Fibroblast of villous mesenchyme (primary cell): ENCODE data around the gene TINAGL1. TPM values are rescaled to one million over a fixed set of nuclear protein-coding genes. Genes with fewer than 3 reads are reported as not detected.
A peak's percentile ranks its signal among the peaks of the same experiment; 100 is the strongest.

Experiments used
- DNase-seq: peaks from one replicate; pipeline ENCODE4 v3.0.0-alpha.2; 2010; ENCODE audit warnings: low read depth
- H3K4me3 ChIP-seq: 2 replicates; pipeline ENCODE4 v1.5.1; 2011; ENCODE audit warnings: low read depth, mild to moderate bottlenecking, low read length
- CTCF ChIP-seq: IDR thresholded peaks from 2 replicates; pipeline ENCODE4 v1.5.1; 2012; ENCODE audit warnings: low read depth, mild to moderate bottlenecking, low read length; ENCODE audit not compliant: insufficient read depth
- total RNA-seq: library from RNA; depleted of rRNA; stranded (reverse); fragments of >200 nt; gene quantifications from 2 replicates; pipeline ENCODE4 v1.2.3, GENCODE V29; 2012

TINAGL1 gene
- total RNA-seq, 1 donor: 60.5 TPM

GRCh38 chr1:31552489-31552888 is 23.8 kb upstream of the TINAGL1 start:
- no peak for TF ChIP-seq CTCF
- H3K4me3 ChIP-seq: no peak overlapping the region
- DNase-seq: no peak

GRCh38 chr1:31556481-31557006 is 19.8 kb upstream of the TINAGL1 start:
- no peak overlapping the region for H3K4me3 ChIP-seq
- no peak for TF ChIP-seq CTCF
- no peak for DNase-seq

- no peak for TF ChIP-seq CTCF
Observed at GRCh38 chr1:31559715-31560114, 16.6 kb upstream of the TINAGL1 start.

DNA sequence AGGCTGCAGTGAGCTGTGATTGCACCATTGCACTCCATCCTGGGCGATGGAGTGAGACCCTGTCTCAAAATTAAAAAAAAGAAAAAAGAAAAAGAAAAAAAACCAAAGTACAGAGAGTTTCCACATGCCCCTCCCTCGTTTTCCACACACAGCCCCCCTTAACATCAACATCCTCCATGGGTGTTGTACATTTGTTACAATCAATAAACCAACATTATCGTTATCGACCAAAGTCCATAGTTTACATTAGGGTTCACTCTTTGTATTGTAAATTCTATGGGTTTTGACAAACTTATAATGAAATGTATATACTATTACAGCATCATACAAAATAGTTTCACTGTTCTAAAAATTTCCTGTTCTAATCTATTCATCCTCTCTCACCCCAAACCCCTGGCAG is 15.9 kb upstream of the TINAGL1 start:
- TF ChIP-seq CTCF: no peak
- H3K4me3 ChIP-seq: no peak overlapping the region
- DNase-seq: no peak

More at GRCh38 chr1:31559715-31560114, 16.6 kb upstream of the TINAGL1 start:
- no peak overlapping the region for H3K4me3 ChIP-seq
- no peak for DNase-seq

GRCh38 chr1:31562707-31563360 is 13.5 kb upstream of the TINAGL1 start:
- TF ChIP-seq CTCF: no peak
- peak; percentile 67 for DNase-seq
- no peak overlapping the region for H3K4me3 ChIP-seq

DNA sequence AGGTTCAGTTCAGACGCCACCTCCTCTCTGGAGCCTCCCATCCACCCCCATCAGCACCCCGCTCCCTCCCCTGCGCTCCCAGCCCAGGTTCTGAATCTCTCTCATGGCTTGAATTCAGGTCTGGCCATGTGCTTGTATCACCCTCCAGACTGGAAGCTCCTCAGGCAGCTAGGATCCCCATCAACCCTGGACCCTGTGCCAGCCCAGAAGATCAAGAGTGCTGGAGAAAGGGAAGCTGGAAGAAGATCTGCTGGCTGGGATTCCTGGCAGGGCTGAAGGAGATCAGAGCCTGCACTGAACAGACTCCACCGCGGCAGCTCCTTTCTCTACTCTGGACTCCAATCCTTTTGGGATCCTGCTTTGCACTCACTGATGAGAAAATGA is 11.7 kb upstream of the TINAGL1 start:
- H3K4me3 ChIP-seq: no peak overlapping the region
- no peak for DNase-seq
- TF ChIP-seq CTCF: no peak
